Endometrial microvascular endothelial cells (primary cell): Measurements from ENCODE around the gene ZFAND3. TPM values are rescaled to one million over a fixed set of nuclear protein-coding genes. Genes with fewer than 3 reads are reported as not detected.

Experiments
- in situ Hi-C: cut with HindIII; loops from 2 replicates; pipeline ENCODE4 v1.10.0; 2017; ENCODE audit warnings: low sequenced_read_pairs, low pct_unique_long_range_greater_than_20kb; ENCODE audit errors: inconsistent ontology term
- total RNA-seq: library from RNA; depleted of rRNA; stranded (reverse); fragments of >200 nt; gene quantifications from one replicate; pipeline ENCODE4 v1.2.3, GENCODE V29; 2015; ENCODE audit errors: inconsistent ontology term

ZFAND3 gene
- total RNA-seq, 1 donor from 2014 or later = 20.5 TPM

DNA sequence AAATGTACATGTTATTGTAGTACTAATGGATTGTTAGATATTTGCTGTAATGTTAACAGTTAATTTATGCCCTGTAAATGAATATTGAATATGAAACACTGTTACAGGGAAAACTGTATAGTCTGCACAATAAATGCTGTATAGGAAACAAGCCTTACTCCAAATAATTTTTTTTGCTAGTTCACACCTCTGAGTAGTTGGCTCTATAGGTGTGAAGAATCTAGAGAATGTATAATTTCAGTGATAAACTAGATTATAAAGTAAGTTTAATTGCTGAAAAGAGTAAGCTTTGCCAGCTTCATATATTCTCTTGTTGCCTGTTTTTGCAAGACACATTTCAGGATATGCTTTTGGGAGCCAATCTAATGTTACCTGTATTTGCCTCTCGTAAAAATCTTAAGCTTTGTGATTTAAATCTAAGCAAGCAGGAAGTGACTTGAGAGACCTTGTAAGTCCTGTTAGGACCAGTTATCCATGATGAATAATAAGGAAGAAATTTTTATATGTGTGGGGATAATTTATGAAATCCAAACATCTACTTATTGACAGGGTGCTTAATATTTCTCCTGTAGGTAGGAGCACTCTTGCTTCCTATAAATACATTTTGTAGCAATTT lies 232.4 kb downstream of the ZFAND3 start:
- in situ Hi-C loops = no loop called here

DNA sequence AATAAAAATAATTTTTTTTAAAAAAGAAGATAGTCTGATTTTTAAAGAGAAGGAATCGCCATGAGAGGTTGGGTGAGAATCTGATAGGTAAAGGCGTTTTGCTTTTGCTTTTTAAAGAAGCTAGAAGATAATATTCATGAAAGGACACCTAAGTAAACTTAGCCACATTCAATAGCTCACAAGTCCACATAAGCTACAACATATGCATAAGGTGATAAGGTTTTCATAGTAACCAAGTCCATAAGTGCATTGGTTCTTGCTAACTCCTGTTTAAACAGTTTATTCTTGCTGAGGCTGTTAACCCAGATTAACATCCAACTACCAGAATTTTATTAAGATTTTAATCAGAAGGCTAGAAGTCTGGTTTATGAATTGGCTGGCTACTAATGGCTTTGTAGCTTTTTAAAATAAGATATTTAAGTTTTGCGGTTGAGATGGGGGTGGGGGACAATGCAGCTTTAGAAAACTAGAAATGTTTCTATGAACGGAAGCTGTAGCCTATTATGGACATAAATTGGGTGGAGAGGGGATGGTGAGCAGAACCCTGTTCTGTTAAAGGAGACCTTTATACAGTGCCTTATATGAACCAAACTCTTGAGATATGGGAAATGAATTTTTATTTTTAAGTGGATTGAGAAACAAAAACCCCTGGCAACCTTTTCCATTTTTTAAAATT lies 235.1 kb downstream of the ZFAND3 start:
- in situ Hi-C loops = no loop called here

- in situ Hi-C loops = no loop called here
Measured at GRCh38 chr6:38055203-38055589, 235.7 kb downstream of the ZFAND3 start.

DNA sequence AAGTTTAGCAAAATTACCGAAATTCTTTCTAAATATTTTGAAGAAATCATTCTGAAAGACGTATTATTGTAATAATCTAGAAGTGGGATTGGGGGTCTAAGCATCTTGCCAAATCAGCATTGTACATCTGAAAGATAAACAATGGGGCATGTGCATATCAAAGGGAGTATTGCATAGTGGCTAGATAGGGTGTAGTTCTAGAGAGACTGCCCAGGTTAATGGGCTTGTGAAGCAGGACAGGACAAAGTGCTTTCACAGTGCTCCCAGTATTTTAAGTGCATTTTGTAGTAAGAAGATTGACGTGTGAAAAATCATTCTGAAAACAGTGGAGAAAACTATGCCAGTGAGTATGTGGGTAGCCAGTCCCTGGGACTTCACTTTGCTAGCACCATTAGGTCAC lies 236.8 kb downstream of the ZFAND3 start:
- in situ Hi-C loops = no loop called here

GRCh38 chr6:38057994-38058393 lies 238.5 kb downstream of the ZFAND3 start:
- in situ Hi-C loops = no loop called here

- in situ Hi-C loops = no loop called here
Measured at GRCh38 chr6:38062066-38062465, 242.5 kb downstream of the ZFAND3 start.

- in situ Hi-C loops = no loop called here
Measured at GRCh38 chr6:38063973-38064372, 244.4 kb downstream of the ZFAND3 start.

DNA sequence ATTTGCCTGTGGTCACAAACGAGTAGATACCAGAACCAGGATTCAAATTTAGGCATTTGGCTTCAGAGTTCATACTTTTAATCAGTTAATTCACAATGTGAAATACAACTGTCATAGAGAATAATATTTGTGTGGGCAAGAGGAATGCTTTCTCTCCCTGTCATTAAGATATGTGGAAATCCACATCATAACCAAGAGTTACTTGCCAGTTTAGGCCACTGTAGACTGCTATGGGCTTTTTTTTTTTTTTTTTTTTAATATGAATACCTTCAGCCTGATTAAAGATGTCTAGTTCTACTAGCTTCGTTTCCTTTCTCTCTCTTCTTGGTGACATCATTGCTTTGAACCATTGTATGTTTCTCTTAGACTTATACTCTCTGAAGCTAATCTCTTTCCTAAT lies 244.9 kb downstream of the ZFAND3 start:
- in situ Hi-C loops = no loop called here

GRCh38 chr6:38065734-38066305 lies 246.3 kb downstream of the ZFAND3 start:
- in situ Hi-C loops = no loop called here

- in situ Hi-C loops = no loop called here
Measured at GRCh38 chr6:38067263-38067980, 247.9 kb downstream of the ZFAND3 start.

- in situ Hi-C loops = no loop called here
Measured at GRCh38 chr6:38068854-38069590, 249.5 kb downstream of the ZFAND3 start.

DNA sequence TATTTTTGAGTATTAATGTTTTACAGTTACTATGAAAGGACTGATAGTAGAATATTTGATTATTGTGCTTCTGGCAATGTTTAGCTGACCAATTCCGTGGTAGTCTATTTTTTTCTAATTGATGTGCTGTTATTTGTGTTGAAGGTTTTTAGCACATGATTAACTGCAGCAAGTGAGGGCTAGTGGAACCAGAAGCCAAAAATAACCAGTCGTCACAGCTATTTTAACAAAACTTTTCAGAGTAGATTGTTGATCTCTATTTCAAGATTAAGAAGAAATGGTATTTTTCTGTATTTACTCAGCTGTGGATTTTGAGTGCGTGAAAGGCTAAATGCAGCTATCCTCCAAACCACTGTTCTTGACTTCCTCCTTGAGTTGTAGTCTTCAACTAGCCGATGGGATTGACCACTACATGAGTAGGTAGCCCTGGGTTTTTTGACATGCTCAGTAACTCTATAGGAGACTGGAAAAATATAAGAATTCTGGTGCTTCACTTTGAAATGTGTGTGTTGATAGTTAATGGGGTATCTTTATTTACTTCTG lies 258.0 kb downstream of the ZFAND3 start:
- in situ Hi-C loops = no loop called here

- in situ Hi-C loops = no loop called here
Measured at GRCh38 chr6:38078671-38079070, 259.1 kb downstream of the ZFAND3 start.

DNA sequence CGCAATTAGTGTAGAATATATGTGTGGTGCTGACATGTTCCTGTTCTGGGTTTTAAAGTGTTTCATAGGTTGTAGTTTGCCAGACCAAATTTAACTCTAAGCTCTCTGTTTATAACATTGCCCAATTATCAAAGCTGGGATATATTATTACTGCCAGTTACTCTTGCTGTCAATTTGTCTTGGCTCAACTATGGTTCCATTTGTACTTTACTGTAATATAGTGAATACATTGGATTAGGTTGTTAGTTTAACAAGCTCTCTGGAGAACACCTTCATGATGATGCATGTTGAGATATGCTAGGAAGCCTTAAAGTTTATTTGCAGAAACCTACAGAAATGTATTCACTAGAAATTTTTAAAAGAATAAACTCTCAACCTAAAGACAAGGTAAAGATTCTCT lies 259.6 kb downstream of the ZFAND3 start:
- in situ Hi-C loops = no loop called here

DNA sequence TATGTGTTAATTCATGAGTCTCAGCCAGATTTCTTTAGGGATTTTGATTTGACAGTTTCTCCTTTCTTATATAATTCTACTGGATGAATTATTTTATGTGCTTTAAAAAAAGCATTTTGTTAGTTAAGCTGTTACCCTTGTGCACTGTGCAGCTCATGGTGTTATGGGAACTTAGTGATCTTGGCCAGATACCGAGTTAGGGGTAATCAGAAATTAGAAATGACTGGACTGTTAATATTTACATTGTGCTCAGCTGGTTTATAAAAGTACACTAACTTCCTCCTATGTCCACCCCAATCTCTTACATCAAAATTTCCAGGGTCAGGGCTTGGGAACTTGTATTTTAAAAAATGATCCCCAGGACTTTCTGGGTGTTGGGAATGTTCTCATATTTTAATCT lies 260.0 kb downstream of the ZFAND3 start:
- in situ Hi-C loops = no loop called here

- in situ Hi-C loops = no loop called here
Measured at GRCh38 chr6:38080360-38080759, 260.8 kb downstream of the ZFAND3 start.

- in situ Hi-C loops = no loop called here
Measured at GRCh38 chr6:38080889-38081288, 261.4 kb downstream of the ZFAND3 start.

DNA sequence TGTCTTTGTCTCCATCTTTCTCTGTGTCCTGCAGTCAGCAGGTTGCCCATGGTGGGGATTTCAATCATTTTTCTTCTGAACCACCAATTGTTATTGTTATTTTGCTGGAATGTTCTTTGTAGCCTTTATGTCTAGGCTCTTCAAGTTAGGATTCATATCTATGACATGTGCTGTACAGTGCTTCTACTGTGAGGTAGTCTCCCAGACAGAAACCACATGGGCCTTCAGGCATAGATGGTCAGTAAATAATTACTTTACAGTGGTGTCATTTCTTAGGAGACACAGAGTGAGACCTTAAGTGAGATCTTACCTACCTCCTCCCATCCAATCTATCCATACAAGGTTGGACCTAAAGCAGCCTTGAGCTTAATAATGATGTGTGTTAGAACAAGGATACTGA lies 265.5 kb downstream of the ZFAND3 start:
- in situ Hi-C loops = no loop called here

GRCh38 chr6:38086346-38086745 lies 266.8 kb downstream of the ZFAND3 start:
- in situ Hi-C loops = no loop called here
